Hepatocyte (in vitro differentiated cells): ENCODE measurements around the gene HIRIP3.

Experiments used
- CTCF ChIP-seq: fragments of 200-600 bp; sonication (generic); IDR thresholded peaks from 2 replicates; pipeline ENCODE4 v1.5.1; 2016; ENCODE audit warnings: antibody characterized with exemption, mild to moderate bottlenecking; ENCODE audit not compliant: poor library complexity
- EZH2 ChIP-seq: fragments of 200-600 bp; sonication (generic); IDR thresholded peaks from 2 replicates; pipeline ENCODE4 v1.6.1; 2016; ENCODE audit warnings: antibody characterized with exemption, mild to moderate bottlenecking, borderline replicate concordance

- TF ChIP-seq CTCF (no peak), EZH2 (no peak)
Measured at GRCh38 chr16:29994600-29995323, 655 bp downstream of the HIRIP3 start.
